ENCODE results near the gene PPP2R5E. TPM values are rescaled to one million over a fixed set of nuclear protein-coding genes. Genes with fewer than 3 reads are reported as not detected.

Gene PPP2R5E
- total and polyA plus RNA-seq, 2 of the 8 experiments (the other 6 are each of a cell fraction or from before 2014, with no cell fraction given): 6.8 to 64.6 TPM

GRCh38 chr14:63486738-63487137 lies 56.4 kb downstream of the PPP2R5E start (continued):
- no peak for TF ChIP-seq USF2 (IDR thresholded peaks at IDR 0.05; ENCODE audit: low read length)
- TF ChIP-seq POLR2A (IDR thresholded peaks at IDR 0.05; ENCODE audit: control extremely low read depth in 1 of 2, low read depth in 2 of 2, low read length in 2 of 2): no peak
- no peak for TF ChIP-seq YY1 (IDR thresholded peaks at IDR 0.05; ENCODE audit: low read depth, low read length)
- no peak for TF ChIP-seq RNF2 (IDR thresholded peaks at IDR 0.05; ENCODE audit: borderline replicate concordance, low read depth, low read length, missing control alignments, poor library complexity, severe bottlenecking)
- no peak for TF ChIP-seq SIRT6 (IDR thresholded peaks at IDR 0.05; ENCODE audit: low read length)
- TF ChIP-seq CTCF (IDR thresholded peaks at IDR 0.05; ENCODE audit: control extremely low read depth in 1 of 3, insufficient read depth in 1 of 3, low read depth in 1 of 3, low read length in 3 of 3): no peak
- TF ChIP-seq CHD2 (IDR thresholded peaks at IDR 0.05; ENCODE audit: low read length): no peak
- TF ChIP-seq HDAC6 (IDR thresholded peaks at IDR 0.05; ENCODE audit: low read depth, low read length): no peak

Data from H1 (cell line).